ENCODE results near the gene UTP4.

DNA sequence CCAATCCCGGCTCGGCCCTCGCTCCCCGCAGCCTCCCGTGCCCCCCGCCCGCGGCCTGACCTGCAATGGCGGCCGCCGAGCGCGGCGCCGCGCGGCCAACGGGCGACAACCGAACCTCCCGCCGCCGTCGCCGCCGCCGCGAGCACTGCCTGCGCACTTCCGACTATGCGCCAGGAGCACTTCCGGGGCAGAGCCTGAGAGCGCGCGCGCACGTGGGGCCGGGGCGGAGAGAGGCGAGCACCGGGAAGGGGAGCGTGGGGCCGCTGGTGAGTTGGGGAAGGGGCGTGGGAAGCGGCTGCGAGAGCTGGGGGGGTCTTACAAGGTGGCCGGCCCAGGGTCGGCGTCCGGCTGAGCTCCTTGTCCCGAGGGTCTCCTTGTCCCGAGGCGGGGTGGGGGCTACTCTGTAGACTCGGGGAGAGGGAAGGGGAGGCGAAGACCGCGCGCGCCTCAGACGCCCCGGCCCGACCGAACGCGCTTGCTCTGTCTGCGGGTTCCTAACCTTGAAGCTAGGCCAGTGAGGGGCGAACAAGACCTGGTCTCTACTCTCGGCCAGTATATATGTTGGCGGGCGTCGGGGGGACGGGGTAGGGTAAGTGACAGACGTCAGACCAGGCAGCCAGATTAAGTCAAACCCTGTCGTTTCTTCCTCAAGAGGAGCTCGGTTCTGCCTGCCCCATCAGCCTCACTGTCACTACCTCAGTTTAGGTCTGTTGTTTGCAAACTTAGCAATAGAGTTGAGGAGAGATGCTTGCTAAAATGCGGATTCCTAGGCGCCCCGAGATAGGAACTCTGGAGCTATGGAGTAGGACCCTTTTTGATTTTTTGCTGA lies at the start of gene UTP4, which contains the start of gene CHTF8:
- no peak for TF ChIP-seq CTCF (IDR thresholded peaks at IDR 0.05)
- TF ChIP-seq EZH2 (IDR thresholded peaks at IDR 0.05), result no peak
- no peak for TF ChIP-seq EZH2phosphoT487 (IDR thresholded peaks at IDR 0.05)
